ENCODE measurements around the gene TSPAN17. TPM values are rescaled to one million over a fixed set of nuclear protein-coding genes. Genes with fewer than 3 reads are reported as not detected.

TSPAN17 gene
- total and polyA plus RNA-seq, 2 donors (not counting 1 experiment from before 2014, with no cell fraction given) = 34.8 to 35.2 TPM

DNA sequence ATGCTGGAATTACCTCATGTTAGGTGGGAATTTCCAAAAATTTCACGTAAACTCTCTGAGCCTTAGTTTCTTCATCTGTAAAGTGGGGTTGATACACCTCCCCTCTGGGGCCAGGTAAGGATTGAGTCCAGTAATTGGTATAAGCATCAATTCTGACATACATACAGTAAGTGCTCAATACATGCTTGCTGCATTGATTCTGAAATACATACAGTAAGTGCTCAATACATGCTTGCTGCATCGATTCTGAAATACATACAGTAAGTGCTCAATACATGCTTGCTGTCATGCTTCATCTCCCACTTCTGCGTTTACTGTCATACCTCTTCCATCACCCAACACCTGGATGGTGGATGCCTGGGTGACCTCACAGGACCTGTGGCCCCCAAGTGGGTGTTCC is 57.1 kb downstream of the TSPAN17 start:
- Histone ChIP-seq H3K4me3 (replicated peaks in 1 of 4; ENCODE audit: control extremely low read depth in 1 of 4, insufficient read depth in 1 of 4, low read depth in 3 of 4, low read length in 4 of 4) (no peak overlapping the region), H3K36me3 (ENCODE audit: control insufficient read depth, insufficient read depth, low read length) (no peaks in the 10 kb centered on the region), H2AFZ (ENCODE audit: low read length) (no peak overlapping the region), H3K4me2 (ENCODE audit: extremely low read depth, insufficient read depth, low read length) (no peak overlapping the region), H3K27ac (ENCODE audit: insufficient read depth, low read length) (no peak overlapping the region), H4K20me1 (ENCODE audit: control insufficient read depth, extremely low read depth, insufficient read depth, low read length) (no peaks in the 10 kb centered on the region), H3K9me3 (ENCODE audit: control insufficient read depth, insufficient read depth, low read depth, low read length) (no peaks in the 10 kb centered on the region), H3K4me1 (ENCODE audit: control insufficient read depth, extremely low read depth, insufficient read depth, low read length) (no peaks in the 10 kb centered on the region), H3K9ac (ENCODE audit: insufficient read depth, low read length) (no peak overlapping the region), H3K79me2 (ENCODE audit: control insufficient read depth, insufficient read depth, low read length) (no peaks in the 10 kb centered on the region), H3K27me3 (ENCODE audit: control insufficient read depth, insufficient read depth, low read length) (peaks cover 5% of the 10 kb centered on the region)
- no peak for TF ChIP-seq CTCF (conservative IDR thresholded peaks at IDR 0.05 in 1 of 2, IDR thresholded peaks at IDR 0.05 in 1 of 2; ENCODE audit: low read depth in 1 of 2, low read length in 2 of 2)
- TF ChIP-seq EZH2 (IDR thresholded peaks at IDR 0.05; ENCODE audit: low read length, missing control alignments) = no peak
- DNase-seq (ENCODE audit: low read depth in 2 of 2) = no peak

DNA sequence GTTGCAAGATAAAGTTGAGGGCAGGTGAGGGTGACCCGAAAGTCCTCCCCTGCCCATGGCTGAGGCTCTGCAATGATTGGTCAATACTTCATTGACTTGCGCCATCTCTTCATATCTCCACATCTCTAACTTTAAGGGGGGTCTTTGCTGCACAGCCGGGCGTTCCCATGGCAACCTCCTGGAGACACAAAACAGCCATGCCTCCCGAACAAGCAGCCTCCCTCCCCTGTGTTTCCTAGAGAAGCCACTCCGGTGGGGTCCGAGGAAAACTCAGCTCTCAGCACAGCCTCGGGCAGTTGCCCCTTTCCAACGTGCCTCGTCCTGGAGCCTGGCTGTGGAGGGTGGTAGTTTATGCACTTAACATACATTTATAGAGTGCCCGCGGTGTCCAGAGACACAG is 57.5 kb downstream of the TSPAN17 start:
- no peaks in the 10 kb centered on the region for H3K79me2 ChIP-seq (ENCODE audit: control insufficient read depth, insufficient read depth, low read length)
- no peaks in the 10 kb centered on the region for H3K4me1 ChIP-seq (ENCODE audit: control insufficient read depth, extremely low read depth, insufficient read depth, low read length)
- TF ChIP-seq EZH2 (IDR thresholded peaks at IDR 0.05; ENCODE audit: low read length, missing control alignments) = no peak
- no peak for TF ChIP-seq CTCF (conservative IDR thresholded peaks at IDR 0.05 in 1 of 2, IDR thresholded peaks at IDR 0.05 in 1 of 2; ENCODE audit: low read depth in 1 of 2, low read length in 2 of 2)
- no peak overlapping the region for H3K27ac ChIP-seq (ENCODE audit: insufficient read depth, low read length)
- H3K4me3 ChIP-seq (replicated peaks in 1 of 4; ENCODE audit: control extremely low read depth in 1 of 4, insufficient read depth in 1 of 4, low read depth in 3 of 4, low read length in 4 of 4) = no peak overlapping the region
- H3K9ac ChIP-seq (ENCODE audit: insufficient read depth, low read length) = no peak overlapping the region
- no peak overlapping the region for H2AFZ ChIP-seq (ENCODE audit: low read length)
- H4K20me1 ChIP-seq (ENCODE audit: control insufficient read depth, extremely low read depth, insufficient read depth, low read length) = no peaks in the 10 kb centered on the region
- no peak overlapping the region for H3K4me2 ChIP-seq (ENCODE audit: extremely low read depth, insufficient read depth, low read length)
- no peaks in the 10 kb centered on the region for H3K9me3 ChIP-seq (ENCODE audit: control insufficient read depth, insufficient read depth, low read depth, low read length)
- H3K27me3 ChIP-seq (ENCODE audit: control insufficient read depth, insufficient read depth, low read length) = peaks cover 5% of the 10 kb centered on the region
- H3K36me3 ChIP-seq (ENCODE audit: control insufficient read depth, insufficient read depth, low read length) = no peaks in the 10 kb centered on the region
- DNase-seq (ENCODE audit: low read depth in 2 of 2) = no peak

Other genes with a start within 250 kb of the TSPAN17 start
- gene CLTB, start 230.9 kb upstream of the TSPAN17 start, total RNA-seq = 74.2 and 94.3 TPM in 2 replicates
- gene CLTB, start 230.9 kb upstream of the TSPAN17 start, polyA plus RNA-seq = 90.8 and 116 TPM in 2 replicates
- gene FAF2, start 199.1 kb upstream of the TSPAN17 start, total RNA-seq = 35.4 and 38.5 TPM in 2 replicates
- gene FAF2, start 199.1 kb upstream of the TSPAN17 start, polyA plus RNA-seq = 54.7 and 55.5 TPM in 2 replicates
- 2.3 and 2.6 TPM in 2 replicates for gene RNF44, start 110.1 kb upstream of the TSPAN17 start, total RNA-seq
- 1.4 and 2.4 TPM in 2 replicates for gene RNF44, start 110.1 kb upstream of the TSPAN17 start, polyA plus RNA-seq
- under 0.01 TPM in 1 of 2 replicates, not detected in the other for gene CDHR2, start 98.1 kb upstream of the TSPAN17 start, total RNA-seq
- gene CDHR2, start 98.1 kb upstream of the TSPAN17 start, polyA plus RNA-seq = not detected in 2 replicates
- gene GPRIN1, start 37.3 kb upstream of the TSPAN17 start, total RNA-seq = 4.9 and 6.3 TPM in 2 replicates
- 1.9 and 5.0 TPM in 2 replicates for gene GPRIN1, start 37.3 kb upstream of the TSPAN17 start, polyA plus RNA-seq
- gene SNCB, start 16.9 kb upstream of the TSPAN17 start, total RNA-seq = 0.17 TPM in 1 of 2 replicates, not detected in the other
- gene SNCB, start 16.9 kb upstream of the TSPAN17 start, polyA plus RNA-seq = 0.22 and 2.3 TPM in 2 replicates
- not detected in 2 replicates for gene EIF4E1B, start 16.8 kb upstream of the TSPAN17 start, total RNA-seq
- gene EIF4E1B, start 16.8 kb upstream of the TSPAN17 start, polyA plus RNA-seq = not detected in 2 replicates
- not detected in 2 replicates for gene UNC5A, start 163.1 kb downstream of the TSPAN17 start, total RNA-seq
- gene UNC5A, start 163.1 kb downstream of the TSPAN17 start, polyA plus RNA-seq = 0.01 TPM in 1 of 2 replicates, not detected in the other

Measured in fibroblast of lung (primary cell).